ENCODE results near the gene DCLK1. TPM values are rescaled to one million over a fixed set of nuclear protein-coding genes. Genes with fewer than 3 reads are reported as not detected.

The DCLK1 gene
- total and polyA plus RNA-seq, 10 of the 15 experiments (the other 5 are each of a cell fraction or from before 2014, with no cell fraction given) = not detected

- no peak for TF ChIP-seq MYC (IDR thresholded peaks at IDR 0.05; ENCODE audit: insufficient read depth, insufficient read length, insufficient replicate concordance, low read length, severe bottlenecking)
- TF ChIP-seq HDGF (IDR thresholded peaks at IDR 0.05) = no peak
- TF ChIP-seq NR2C2 (IDR thresholded peaks at IDR 0.05; ENCODE audit: borderline replicate concordance, control insufficient read depth, insufficient read length, low read depth) = no peak
- TF ChIP-seq MXI1 (IDR thresholded peaks at IDR 0.05; ENCODE audit: low read depth, low read length) = no peak
- TF ChIP-seq PKNOX1 (IDR thresholded peaks at IDR 0.05) = no peak
- no peak for TF ChIP-seq NR2F1 (conservative IDR thresholded peaks at IDR 0.05)
- TF ChIP-seq ZNF24 (IDR thresholded peaks at IDR 0.05) = no peak
Measured at GRCh38 chr13:35832551-35832950, 298.6 kb downstream of the DCLK1 start (continued).

DNA sequence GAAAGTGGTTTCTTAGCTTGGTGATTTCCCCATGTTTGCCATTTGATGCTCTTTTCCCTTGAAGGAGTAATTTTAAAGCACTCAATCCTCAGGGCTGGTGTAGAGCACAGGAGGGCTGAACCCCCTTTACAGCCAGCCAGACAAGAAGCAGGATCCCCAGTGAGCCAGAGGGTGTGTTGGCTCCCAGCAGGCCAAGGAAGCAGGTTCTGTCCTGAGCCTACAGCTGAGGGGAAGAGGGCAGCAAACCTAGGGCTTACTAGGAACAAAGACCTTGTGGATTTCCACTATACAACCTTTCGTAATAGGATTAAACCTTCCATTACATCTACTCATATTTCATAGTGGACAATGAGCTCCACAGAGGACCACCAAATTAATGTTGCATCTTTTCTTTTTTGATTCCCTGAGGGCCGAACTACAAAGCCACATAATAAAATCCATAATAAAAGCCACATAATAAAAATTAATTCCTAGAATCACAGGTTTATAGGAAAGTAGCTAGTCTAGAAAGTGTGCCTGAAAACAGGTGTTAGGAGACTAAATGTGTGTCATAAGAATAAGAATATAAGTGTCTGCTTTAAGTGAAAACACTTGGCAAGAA lies 300.2 kb downstream of the DCLK1 start:
- no peak overlapping the region for H3K9ac ChIP-seq (ENCODE audit: control insufficient read depth, insufficient read depth, low read length)
- ATAC-seq (no peak), DNase-seq (ENCODE audit: low read depth, low spot score) (no peak), FAIRE-seq (no peak)
- H4K20me1 ChIP-seq (ENCODE audit: control insufficient read depth, insufficient read depth) = no peaks in the 10 kb centered on the region
- no peak overlapping the region for H3K4me3 ChIP-seq
- intact Hi-C loops (cut with micrococcal nuclease; ENCODE audit: unreplicated experiment) (no loop called here), in situ Hi-C loops (cut with MboI) (no loop called here)
- RAD21 ChIA-PET (ENCODE audit: unreplicated experiment) = no interaction called here
- H3K9me3 ChIP-seq (replicated peaks; ENCODE audit: control insufficient read depth, insufficient read depth, low read length) = no peaks in the 10 kb centered on the region
- H3K36me3 ChIP-seq (ENCODE audit: control insufficient read depth in 2 of 2, insufficient read depth in 2 of 2, low read length in 1 of 2) = no peaks in the 10 kb centered on the region
- H3K4me2 ChIP-seq (ENCODE audit: control insufficient read depth, insufficient read depth) = no peak overlapping the region
- CTCF ChIA-PET = interaction anchor here (1.5 kb wide), 1 partner anchor 11 kb away, joined by 5 read pairs; no protein-coding TSS in a partner anchor
- H3K27me3 ChIP-seq (replicated peaks in 1 of 2; ENCODE audit: control insufficient read depth in 2 of 2, insufficient read depth in 2 of 2, low read length in 1 of 2) = no peaks in the 10 kb centered on the region
- POLR2A ChIA-PET = no interaction called here
- BruUV-seq (replicated peaks) = no TSS peak
- H2AFZ ChIP-seq (ENCODE audit: control insufficient read depth, low read depth, low read length) = no peak overlapping the region
- SMC1A ChIA-PET (ENCODE audit: uncharacterized antibody, unreplicated experiment) = no interaction called here
- no peaks in the 10 kb centered on the region for H3K79me2 ChIP-seq (ENCODE audit: control insufficient read depth, insufficient read depth, low read length)
- 11% methylated on average over 2 of the region's 2 CpGs for WGBS (ENCODE audit: insufficient coverage, insufficient replicate concordance, low lambda C conversion rate, missing lambda C conversion rate)
- H3K4me1 ChIP-seq (ENCODE audit: control insufficient read depth, insufficient read depth, low read length) = no peaks in the 10 kb centered on the region
- no peak overlapping the region for H3K27ac ChIP-seq (ENCODE audit: control insufficient read depth, insufficient read depth)
- TF ChIP-seq CREB1 (IDR thresholded peaks at IDR 0.05; ENCODE audit: low read depth) (no peak), STAT3 (IDR thresholded peaks at IDR 0.05; ENCODE audit: low read depth, low read length) (no peak), ZNF274 (IDR thresholded peaks at IDR 0.05; ENCODE audit: insufficient read depth, insufficient read length) (no peak), YY1 (IDR thresholded peaks at IDR 0.05; ENCODE audit: low read depth, low read length) (no peak), BCL11A (IDR thresholded peaks at IDR 0.05; ENCODE audit: low read depth, low read length) (no peak), RB1 (IDR thresholded peaks at IDR 0.05; ENCODE audit: borderline replicate concordance) (no peak), ETV6 (conservative IDR thresholded peaks at IDR 0.05 in 1 of 2, IDR thresholded peaks at IDR 0.05 in 1 of 2; ENCODE audit: borderline replicate concordance in 1 of 2, low read depth in 1 of 2) (no peak), PBX3 (IDR thresholded peaks at IDR 0.05; ENCODE audit: insufficient replicate concordance, low read depth, low read length) (no peak)
- TF ChIP-seq, protein P1, sequence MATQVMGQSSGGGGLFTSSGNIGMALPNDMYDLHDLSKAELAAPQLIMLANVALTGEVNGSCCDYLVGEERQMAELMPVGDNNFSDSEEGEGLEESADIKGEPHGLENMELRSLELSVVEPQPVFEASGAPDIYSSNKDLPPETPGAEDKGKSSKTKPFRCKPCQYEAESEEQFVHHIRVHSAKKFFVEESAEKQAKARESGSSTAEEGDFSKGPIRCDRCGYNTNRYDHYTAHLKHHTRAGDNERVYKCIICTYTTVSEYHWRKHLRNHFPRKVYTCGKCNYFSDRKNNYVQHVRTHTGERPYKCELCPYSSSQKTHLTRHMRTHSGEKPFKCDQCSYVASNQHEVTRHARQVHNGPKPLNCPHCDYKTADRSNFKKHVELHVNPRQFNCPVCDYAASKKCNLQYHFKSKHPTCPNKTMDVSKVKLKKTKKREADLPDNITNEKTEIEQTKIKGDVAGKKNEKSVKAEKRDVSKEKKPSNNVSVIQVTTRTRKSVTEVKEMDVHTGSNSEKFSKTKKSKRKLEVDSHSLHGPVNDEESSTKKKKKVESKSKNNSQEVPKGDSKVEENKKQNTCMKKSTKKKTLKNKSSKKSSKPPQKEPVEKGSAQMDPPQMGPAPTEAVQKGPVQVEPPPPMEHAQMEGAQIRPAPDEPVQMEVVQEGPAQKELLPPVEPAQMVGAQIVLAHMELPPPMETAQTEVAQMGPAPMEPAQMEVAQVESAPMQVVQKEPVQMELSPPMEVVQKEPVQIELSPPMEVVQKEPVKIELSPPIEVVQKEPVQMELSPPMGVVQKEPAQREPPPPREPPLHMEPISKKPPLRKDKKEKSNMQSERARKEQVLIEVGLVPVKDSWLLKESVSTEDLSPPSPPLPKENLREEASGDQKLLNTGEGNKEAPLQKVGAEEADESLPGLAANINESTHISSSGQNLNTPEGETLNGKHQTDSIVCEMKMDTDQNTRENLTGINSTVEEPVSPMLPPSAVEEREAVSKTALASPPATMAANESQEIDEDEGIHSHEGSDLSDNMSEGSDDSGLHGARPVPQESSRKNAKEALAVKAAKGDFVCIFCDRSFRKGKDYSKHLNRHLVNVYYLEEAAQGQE (IDR thresholded peaks at IDR 0.05; ENCODE audit: low read depth, low read length) = no peak
